Measurements from ENCODE around the gene TCN2. TPM values are rescaled to one million over a fixed set of nuclear protein-coding genes. Genes with fewer than 3 reads are reported as not detected.
"Not testable (repeated sequence)": the region's sequence is repeated elsewhere in the genome, so short reads cannot be mapped to it uniquely, and the experiment has no call there.

TCN2 gene
- total RNA-seq (2014; rRNA removed; shearing (Covaris generic)) = 5.3 and 8.1 TPM in 2 replicates
- polyA plus RNA-seq (2016; fragmentation: Nextera tagmentation; extraction: Ambion mirVana) = 4.5 and 4.8 TPM in 2 replicates

GRCh38 chr22:30606455-30607299 is at the start of gene TCN2:
TCN2 (plus strand) TSS chr22:30607174; CDS start chr22:30607332, 158 bp downstream.
- Histone ChIP-seq H3K4me1 (ENCODE audit: insufficient read depth) (peaks cover 23% of the 10 kb centered on the region), H3K9me2 (ENCODE audit: insufficient read depth) (no peaks in the 10 kb centered on the region), H3K27ac (peak within 1 kb of the TSS; percentile 39; the same call in 1 of the 2 replicates), H2AFZ (peak within 1 kb of the TSS; percentile 98), H3K4me3 (peak within 1 kb of the TSS; percentile 76), H3K27me3 (replicated peaks; ENCODE audit: insufficient read depth) (no peaks in the 10 kb centered on the region), H3K79me2 (ENCODE audit: insufficient read depth) (no peaks in the 10 kb centered on the region), H3K4me2 (ENCODE audit: unreplicated experiment) (peak within 1 kb of the TSS; percentile 99), H3K9ac (peak within 1 kb of the TSS; percentile 78), H3K36me3 (ENCODE audit: low read depth) (no peaks in the 10 kb centered on the region), H3F3A (ENCODE audit: insufficient read depth) (peaks cover 9% of the 10 kb centered on the region; the same call in 1 of the 2 replicates), H3K9me3 (ENCODE audit: low read depth) (no peaks in the 10 kb centered on the region), H4K20me1 (ENCODE audit: insufficient read depth) (no peaks in the 10 kb centered on the region)
- in situ Hi-C loops (cut with MboI) = no loop called here
- peak; percentile 86 for DNase-seq
- TF ChIP-seq EZH2 (IDR thresholded peaks at IDR 0.05; ENCODE audit: insufficient read depth, poor library complexity, severe bottlenecking) (no peak), EZH2phosphoT487 (IDR thresholded peaks at IDR 0.05; ENCODE audit: insufficient read depth, low read depth) (no peak)
- 2% methylated on average over 16 to 24 of the region's 24 CpGs for WGBS, 2 experiments (ENCODE audit: low coverage in 1 of 2, low lambda C conversion rate in 2 of 2, missing lambda C conversion rate in 2 of 2)

GRCh38 chr22:30557243-30557642 is 49.7 kb upstream of the TCN2 start:
- H4K20me1 ChIP-seq (ENCODE audit: insufficient read depth) = no peaks in the 10 kb centered on the region
- H3K4me1 ChIP-seq (ENCODE audit: insufficient read depth) = no peaks in the 10 kb centered on the region
- H3K9me3 ChIP-seq (ENCODE audit: low read depth) = no peaks in the 10 kb centered on the region
- H3K9ac ChIP-seq = no peak overlapping the region
- H3K27me3 ChIP-seq (replicated peaks; ENCODE audit: insufficient read depth) = no peaks in the 10 kb centered on the region
- no peak overlapping the region for H2AFZ ChIP-seq
- no peak overlapping the region for H3K4me3 ChIP-seq
- no peaks in the 10 kb centered on the region for H3F3A ChIP-seq (ENCODE audit: insufficient read depth)
- TF ChIP-seq EZH2 (IDR thresholded peaks at IDR 0.05; ENCODE audit: insufficient read depth, poor library complexity, severe bottlenecking) (no peak), EZH2phosphoT487 (IDR thresholded peaks at IDR 0.05; ENCODE audit: insufficient read depth, low read depth) (no peak)
- H3K79me2 ChIP-seq (ENCODE audit: insufficient read depth) = no peaks in the 10 kb centered on the region
- no peaks in the 10 kb centered on the region for H3K36me3 ChIP-seq (ENCODE audit: low read depth)
- WGBS, 2 experiments (ENCODE audit: low coverage in 1 of 2, low lambda C conversion rate in 2 of 2, missing lambda C conversion rate in 2 of 2) = 74 to 84% methylated on average over 8 of the region's 8 CpGs
- no peak overlapping the region for H3K27ac ChIP-seq
- no peaks in the 10 kb centered on the region for H3K9me2 ChIP-seq (ENCODE audit: insufficient read depth)
- in situ Hi-C loops (cut with MboI) = no loop called here
- DNase-seq = no peak
- H3K4me2 ChIP-seq (ENCODE audit: unreplicated experiment) = no peak overlapping the region

- H3K9ac ChIP-seq = no peak overlapping the region
- H3K36me3 ChIP-seq (ENCODE audit: low read depth) = no peaks in the 10 kb centered on the region
- H3K4me2 ChIP-seq (ENCODE audit: unreplicated experiment) = no peak overlapping the region
- no peaks in the 10 kb centered on the region for H3K9me3 ChIP-seq (ENCODE audit: low read depth)
- H4K20me1 ChIP-seq (ENCODE audit: insufficient read depth) = no peaks in the 10 kb centered on the region
- no peaks in the 10 kb centered on the region for H3F3A ChIP-seq (ENCODE audit: insufficient read depth)
- H3K27me3 ChIP-seq (replicated peaks; ENCODE audit: insufficient read depth) = 0 out of 2 replicates have a peak, but pooled peaks cover 8% of the 10 kb centered on the region
- TF ChIP-seq EZH2phosphoT487 (IDR thresholded peaks at IDR 0.05; ENCODE audit: insufficient read depth, low read depth) = no peak
- TF ChIP-seq EZH2 (IDR thresholded peaks at IDR 0.05; ENCODE audit: insufficient read depth, poor library complexity, severe bottlenecking) = no peak
- in situ Hi-C loops (cut with MboI) = no loop called here
- 27 to 38% methylated on average over 6 of the region's 6 CpGs for WGBS, 2 experiments (ENCODE audit: low coverage in 1 of 2, low lambda C conversion rate in 2 of 2, missing lambda C conversion rate in 2 of 2)
- no peak for DNase-seq
- H3K4me1 ChIP-seq (ENCODE audit: insufficient read depth) = no peaks in the 10 kb centered on the region
- H3K27ac ChIP-seq = no peak overlapping the region
- H3K9me2 ChIP-seq (ENCODE audit: insufficient read depth) = no peaks in the 10 kb centered on the region
- H3K4me3 ChIP-seq = no peak overlapping the region
- no peaks in the 10 kb centered on the region for H3K79me2 ChIP-seq (ENCODE audit: insufficient read depth)
- no peak overlapping the region for H2AFZ ChIP-seq
Measured at GRCh38 chr22:30559889-30560288, 47.1 kb upstream of the TCN2 start.

GRCh38 chr22:30560643-30561202 is 46.3 kb upstream of the TCN2 start:
- H3K4me1 ChIP-seq (ENCODE audit: insufficient read depth); H3K4me2 ChIP-seq (ENCODE audit: unreplicated experiment); H3K9me3 ChIP-seq (ENCODE audit: low read depth); H3K27ac ChIP-seq; H3K36me3 ChIP-seq (ENCODE audit: low read depth); H3K4me3 ChIP-seq; H3K9ac ChIP-seq; H2AFZ ChIP-seq; H4K20me1 ChIP-seq (ENCODE audit: insufficient read depth); H3K79me2 ChIP-seq (ENCODE audit: insufficient read depth); in situ Hi-C loops (cut with MboI); H3F3A ChIP-seq (ENCODE audit: insufficient read depth); H3K9me2 ChIP-seq (ENCODE audit: insufficient read depth); H3K27me3 ChIP-seq (replicated peaks; ENCODE audit: insufficient read depth): not testable (repeated sequence)
- DNase-seq = peak; percentile 32
- 68 to 86% methylated on average over 7 to 11 of the region's 11 CpGs for WGBS, 2 experiments (ENCODE audit: low coverage in 1 of 2, low lambda C conversion rate in 2 of 2, missing lambda C conversion rate in 2 of 2)

Measured in GM23248 (cell line).